Loucy (cell line): ENCODE data around the gene TFEB.

Experiments
- EZH2phosphoT487 ChIP-seq: fragments of 200-600 bp; IDR thresholded peaks from 2 replicates; pipeline ENCODE4 v1.6.1; 2018; ENCODE audit warnings: antibody characterized with exemption, mild to moderate bottlenecking, moderate library complexity, borderline replicate concordance
- TF ChIP-seq, protein P1 (sequence below): fragments of 200-600 bp; sonication (generic); conservative IDR thresholded peaks from 2 replicates; pipeline ENCODE4 v1.5.1; 2014; ENCODE audit warnings: mild to moderate bottlenecking, antibody characterized with exemption, low read length

DNA sequence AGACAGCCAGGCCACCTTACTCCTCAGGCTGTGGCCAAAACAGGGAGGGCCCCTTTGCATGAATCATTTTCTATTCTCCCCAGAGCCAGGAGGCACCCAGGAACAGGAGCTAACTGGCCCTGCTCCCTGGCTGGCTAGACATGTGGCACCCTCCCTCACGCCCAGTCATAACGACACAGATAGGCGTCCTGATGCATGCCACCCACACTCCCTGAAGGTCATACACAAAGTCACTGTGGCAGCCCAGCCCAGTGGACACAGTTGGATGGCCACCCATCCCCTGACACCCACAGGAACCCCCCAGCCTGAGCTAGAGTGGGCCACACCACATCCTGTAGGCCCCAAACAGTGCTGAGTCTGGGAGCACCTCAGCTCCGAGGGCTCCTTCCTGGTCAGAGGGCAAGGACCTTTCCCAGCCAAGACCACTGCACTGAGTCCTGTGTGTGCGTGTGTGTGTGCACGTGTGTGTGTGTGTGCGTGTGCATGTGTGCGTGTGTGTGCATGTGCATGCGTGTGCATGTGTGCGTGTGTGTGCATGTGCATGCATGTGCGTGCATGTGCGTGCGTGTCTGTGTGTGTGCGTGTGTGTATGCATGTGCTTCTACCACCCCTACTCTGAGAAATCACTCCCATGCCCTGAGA lies 21.6 kb downstream of the TFEB start:
- TF ChIP-seq, protein P1, sequence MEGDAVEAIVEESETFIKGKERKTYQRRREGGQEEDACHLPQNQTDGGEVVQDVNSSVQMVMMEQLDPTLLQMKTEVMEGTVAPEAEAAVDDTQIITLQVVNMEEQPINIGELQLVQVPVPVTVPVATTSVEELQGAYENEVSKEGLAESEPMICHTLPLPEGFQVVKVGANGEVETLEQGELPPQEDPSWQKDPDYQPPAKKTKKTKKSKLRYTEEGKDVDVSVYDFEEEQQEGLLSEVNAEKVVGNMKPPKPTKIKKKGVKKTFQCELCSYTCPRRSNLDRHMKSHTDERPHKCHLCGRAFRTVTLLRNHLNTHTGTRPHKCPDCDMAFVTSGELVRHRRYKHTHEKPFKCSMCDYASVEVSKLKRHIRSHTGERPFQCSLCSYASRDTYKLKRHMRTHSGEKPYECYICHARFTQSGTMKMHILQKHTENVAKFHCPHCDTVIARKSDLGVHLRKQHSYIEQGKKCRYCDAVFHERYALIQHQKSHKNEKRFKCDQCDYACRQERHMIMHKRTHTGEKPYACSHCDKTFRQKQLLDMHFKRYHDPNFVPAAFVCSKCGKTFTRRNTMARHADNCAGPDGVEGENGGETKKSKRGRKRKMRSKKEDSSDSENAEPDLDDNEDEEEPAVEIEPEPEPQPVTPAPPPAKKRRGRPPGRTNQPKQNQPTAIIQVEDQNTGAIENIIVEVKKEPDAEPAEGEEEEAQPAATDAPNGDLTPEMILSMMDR = no peak
- TF ChIP-seq EZH2phosphoT487 = no peak
